Heart right ventricle (tissue), 16 donors: Measurements from ENCODE around the gene FAM78B. TPM values are rescaled to one million over a fixed set of nuclear protein-coding genes. Genes with fewer than 3 reads are reported as not detected.

Experiments used
- ATAC-seq, 8 donors: fragments of 200-7000 bp; cut with Tn5 transposase; one replicate each; pipeline ENCODE4 v1.9.1; 2020; ENCODE audit warnings: mild to moderate bottlenecking in 8 of 8, moderate library complexity in 8 of 8, moderate number of reproducible peaks in 1 of 8
- DNase-seq, 2 donors: peaks; one replicate each; pipeline ENCODE4 v3.0.0-alpha.2; 2020
- H3K27ac ChIP-seq, 10 donors: fragments of 200-600 bp; sonication (generic) in 2 of 10; one replicate each; pipeline versions ENCODE4 v1.5.0 to v1.8.0; 2020 to 2022; ENCODE audit warnings: mild to moderate bottlenecking in 3 of 10
- H3K27me3 ChIP-seq, 7 donors: fragments of 200-600 bp; one replicate each; pipeline ENCODE4 v1.8.0; 2021 to 2022; ENCODE audit warnings: mild to moderate bottlenecking in 2 of 7
- H3K36me3 ChIP-seq, 9 donors: fragments of 200-600 bp; sonication (generic) in 1 of 9; one replicate each; pipeline versions ENCODE4 v1.5.0 to v1.8.0; 2020 to 2022; ENCODE audit warnings: mild to moderate bottlenecking in 2 of 9
- H3K4me1 ChIP-seq, 9 donors: fragments of 200-600 bp; sonication (generic) in 1 of 9; one replicate each; pipeline versions ENCODE4 v1.5.0 to v1.8.0; 2020 to 2022; ENCODE audit warnings: mild to moderate bottlenecking in 4 of 9
- H3K4me3 ChIP-seq, 10 donors: fragments of 200-600 bp; sonication (generic) in 2 of 10; one replicate each; pipeline versions ENCODE4 v1.5.0 to v1.8.0; 2020 to 2022; ENCODE audit warnings: mild to moderate bottlenecking in 7 of 10, moderate library complexity in 2 of 10
- H3K9me3 ChIP-seq, 11 donors: fragments of 200-600 bp in 10 of 11; sonication (generic) in 2 of 11; one replicate each; pipeline versions ENCODE4 v1.5.0 to v1.8.0; 2013 to 2022; ENCODE audit warnings: mild to moderate bottlenecking in 2 of 11, control low read depth in 1 of 11, moderate library complexity in 1 of 11
- CTCF ChIP-seq, 9 donors: fragments of 200-600 bp; sonication (generic) in 2 of 9; IDR thresholded peaks; one replicate each; pipeline versions ENCODE4 v1.5.0 to v1.8.0; 2021 to 2022; ENCODE audit warnings: antibody characterized with exemption in 9 of 9, mild to moderate bottlenecking in 5 of 9, moderate library complexity in 1 of 9
- WGBS, 2 donors: extraction: QIAGEN DNeasy Blood & Tissue Kit; methylation state at CpG; one replicate each; pipeline ENCODE4 v1.1.7; 2013; ENCODE audit warnings: inconsistent platforms in 1 of 2; 5-methylcytosine and 5-hydroxymethylcytosine counted together
- intact Hi-C, 10 donors: fragments of 100-400 bp; cut with DNase I; formaldehyde crosslinking; loops; one replicate each; pipeline versions ENCODE4 v1.11.1 to v1.14.2; 2022
- polyA plus RNA-seq, 2 donors: library from polyadenylated mRNA; stranded (reverse); fragments of 200-250 nt; gene quantifications; one replicate each; pipeline ENCODE4 v1.2.3, GENCODE V29; 2013
- total RNA-seq, 10 donors: library from RNA; stranded (reverse); fragmentation: NEBNext Ultra II Directional in 3 of 10; extraction: Animal tissue kit (Norgen Biotek cat#: 25700) in 3 of 10; gene quantifications; one replicate each; pipeline versions ENCODE4 v1.2.1 to v1.2.4, GENCODE V29; 2021 to 2023
- donor health status: Arrhythmogenic right ventricular cardiomyopathy.
- donor health status: ischemic (EF 13 %, LVEDD 7.1; RV severe dilation, severe dysfunction).
- donor health status: healthy with polysubstance abuse.
- donor health status: DM: no; HTN: yes; CAD: no.
- donor health status: DM: no; HTN: no; CAD: no.
- donor health status: ischemic (EF 25% LVEDD 6.9; RV normal size, moderate dysfunction).
- donor health status: ischemic (EF 25% LVEDD 5.7; RV mildly dilated, moderate dysfunction).
- donor health status: healthy.
- donor health status: DM: yes; HTN: yes; CAD: no.
- donor health status: Ischemic cardiomyopathy.
- donor health status: ischemic (EF 35%, LVEDD 5.7; RV mildly dilated, moderate dysfunction).
- donor health status: nonischemic (EF 11% LVEDD 7.7; RV severe dilation, severe dysfunction).
- donor health status: DM: yes; HTN: yes; CAD: no.
- donor health status: PGD.
- donor health status: ischemic (EF 29% LVEDD 5.4; RV normal size, mild dysfunction).
- donor health status: nonischemic (EF 23%, LVEDD 6.1; RV moderate dilation, normal function).

The FAM78B gene
- total and polyA plus RNA-seq, 12 donors, result 1.4 to 5.4 (median 2.4) TPM

GRCh38 chr1:166113630-166114029, 53.2 kb downstream of the FAM78B start:
- Histone ChIP-seq H3K27me3 (no peaks in the 10 kb centered on the region), H3K36me3 (no peaks in the 10 kb centered on the region), H3K27ac (no peak overlapping the region), H3K4me3 (no peak overlapping the region), H3K9me3 (no peaks in the 10 kb centered on the region), H3K4me1 (no peaks in the 10 kb centered on the region)
- WGBS, 2 donors, result 87 to 88% methylated on average over 1 of the region's 1 CpG
- ATAC-seq, result no peak
- no peak for TF ChIP-seq CTCF (IDR thresholded peaks at IDR 0.05)
- no peak for DNase-seq
- intact Hi-C loops, result no loop called here

GRCh38 chr1:166113031-166113430, 53.8 kb downstream of the FAM78B start:
- intact Hi-C loops, result no loop called here
- no peak overlapping the region for H3K27ac ChIP-seq
- no peak overlapping the region for H3K4me3 ChIP-seq
- DNase-seq (no peak), ATAC-seq (no peak)
- TF ChIP-seq CTCF (IDR thresholded peaks at IDR 0.05), result no peak
- H3K4me1 ChIP-seq, result no peaks in the 10 kb centered on the region
- peaks cover 0 to under 1% (median 0%) of the 10 kb centered on the region in 11 donors for H3K9me3 ChIP-seq
- H3K27me3 ChIP-seq, result no peaks in the 10 kb centered on the region
- H3K36me3 ChIP-seq, result no peaks in the 10 kb centered on the region
- WGBS, 2 donors, result 85 to 91% methylated on average over 3 of the region's 3 CpGs

- H3K4me3 ChIP-seq, result no peak overlapping the region
- H3K27me3 ChIP-seq, result no peaks in the 10 kb centered on the region
- no peak for TF ChIP-seq CTCF (IDR thresholded peaks at IDR 0.05)
- intact Hi-C loops, result no loop called here
- H3K9me3 ChIP-seq, result peaks cover 0 to 6% (median 0%) of the 10 kb centered on the region in 11 donors
- no peak overlapping the region for H3K27ac ChIP-seq
- H3K36me3 ChIP-seq, result no peaks in the 10 kb centered on the region
- H3K4me1 ChIP-seq, result no peaks in the 10 kb centered on the region
- DNase-seq (no peak), ATAC-seq (no peak)
- WGBS, 2 donors, result 76 to 78% methylated on average over 2 of the region's 2 CpGs
Measured at GRCh38 chr1:166112425-166112824, 54.4 kb downstream of the FAM78B start.

- Histone ChIP-seq H3K9me3 (peaks cover 0 to 9% (median 0%) of the 10 kb centered on the region in 11 donors), H3K4me3 (no peak overlapping the region), H3K4me1 (no peaks in the 10 kb centered on the region), H3K27me3 (no peaks in the 10 kb centered on the region), H3K36me3 (no peaks in the 10 kb centered on the region), H3K27ac (no peak overlapping the region)
- DNase-seq, result no peak
- no peak for TF ChIP-seq CTCF (IDR thresholded peaks at IDR 0.05)
- WGBS, 2 donors, result 51 to 65% methylated on average over 3 of the region's 3 CpGs
- intact Hi-C loops, result no loop called here
- ATAC-seq, result no peak
Measured at GRCh38 chr1:166111430-166111829, 55.4 kb downstream of the FAM78B start.
